ENCODE data around the gene HCFC1R1. TPM values are rescaled to one million over a fixed set of nuclear protein-coding genes. Genes with fewer than 3 reads are reported as not detected.
A peak's percentile ranks its signal among the peaks of the same experiment; 100 is the strongest.

Gene HCFC1R1
- total RNA-seq, 1 experiment from 2014 or later: 61.3 TPM

DNA sequence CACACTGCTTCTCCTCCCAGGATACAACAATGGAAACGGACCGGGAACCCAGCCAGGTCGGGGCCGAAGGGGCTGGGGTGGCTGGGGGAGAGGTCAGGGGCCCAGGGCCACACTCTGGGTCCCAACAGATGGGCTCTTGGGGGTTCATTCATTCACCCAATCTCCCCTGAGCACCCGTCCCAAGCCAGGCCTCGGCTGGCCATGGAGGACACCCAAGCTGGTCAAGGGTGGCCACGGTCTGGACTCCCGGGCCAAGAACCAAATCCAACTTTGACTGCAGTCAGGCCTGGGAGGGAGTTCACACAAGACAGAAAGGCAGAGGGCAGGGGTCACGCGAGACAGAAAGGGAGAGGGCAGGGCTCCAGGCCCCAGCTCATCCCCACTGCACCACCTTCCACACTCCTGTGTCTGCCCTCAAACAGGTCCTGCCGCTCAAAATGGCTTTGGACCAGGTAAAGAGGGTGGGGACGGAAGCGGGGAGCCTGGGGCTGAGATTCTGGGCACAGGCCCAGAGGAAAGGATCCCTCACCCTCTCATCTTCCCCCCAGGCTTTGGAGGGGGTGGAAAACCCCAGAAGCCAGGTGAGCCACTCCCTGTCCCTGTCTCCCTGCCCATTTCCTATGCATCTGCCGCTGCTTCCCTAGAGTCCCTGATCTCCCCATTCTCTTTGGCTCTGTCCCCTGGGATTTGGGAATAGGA lies 31.2 kb downstream of the HCFC1R1 start:
- peaks cover 4% of the 10 kb centered on the region for H3K27me3 Mint-ChIP-seq (ENCODE audit: low read depth)
- no peak overlapping the region for H3K18ac ChIP-seq (ENCODE audit: insufficient read length, low read depth, low read length)
- WGBS (ENCODE audit: extremely low coverage, insufficient read length, low lambda C conversion rate): no CpG with 5 or more reads among the region's 14 CpGs
- no peaks in the 10 kb centered on the region; the same call in 1 of the 2 replicates for H3K4me1 ChIP-seq (ENCODE audit: insufficient read depth, low read length)
- no peak overlapping the region for H2BK120ac ChIP-seq (ENCODE audit: low read depth, low read length, poor library complexity, severe bottlenecking)
- H3K4ac ChIP-seq (ENCODE audit: low read depth, low read length): no peak overlapping the region
- no peak overlapping the region for H2AK5ac ChIP-seq (ENCODE audit: insufficient read length, low read length)
- no peak overlapping the region for H4K5ac ChIP-seq (ENCODE audit: insufficient read length, low read depth, low read length)
- H3K27ac Mint-ChIP-seq: peak overlapping the region in 1 of 3 experiments; percentile 76; a peak in 2 of 7 replicates
- H3K9ac ChIP-seq (ENCODE audit: extremely low read depth, insufficient read length, low read length): no peak overlapping the region
- DNase-seq: no peak
- no peaks in the 10 kb centered on the region for H3K9me3 Mint-ChIP-seq
- H3K4me2 ChIP-seq (ENCODE audit: insufficient read depth, insufficient read length, low read length): no peak overlapping the region
- H2BK15ac ChIP-seq (ENCODE audit: low read depth, low read length): no peak overlapping the region
- H3K79me2 ChIP-seq (ENCODE audit: insufficient read depth, low read length): no peaks in the 10 kb centered on the region
- H3K27ac ChIP-seq (ENCODE audit: insufficient read length, low read depth, low read length): no peak overlapping the region
- H3K14ac ChIP-seq (ENCODE audit: insufficient read depth, low read length): no peak overlapping the region
- H4K8ac ChIP-seq (replicated peaks; ENCODE audit: insufficient read length, low read depth, low read length): no peak overlapping the region
- H3K56ac ChIP-seq (ENCODE audit: insufficient read length, low read depth, low read length): no peak overlapping the region
- no peak overlapping the region for H3T11ph ChIP-seq (ENCODE audit: low read length)
- no peaks in the 10 kb centered on the region for H3K27me3 ChIP-seq (ENCODE audit: insufficient read depth, low read length)
- TF ChIP-seq, protein P1, sequence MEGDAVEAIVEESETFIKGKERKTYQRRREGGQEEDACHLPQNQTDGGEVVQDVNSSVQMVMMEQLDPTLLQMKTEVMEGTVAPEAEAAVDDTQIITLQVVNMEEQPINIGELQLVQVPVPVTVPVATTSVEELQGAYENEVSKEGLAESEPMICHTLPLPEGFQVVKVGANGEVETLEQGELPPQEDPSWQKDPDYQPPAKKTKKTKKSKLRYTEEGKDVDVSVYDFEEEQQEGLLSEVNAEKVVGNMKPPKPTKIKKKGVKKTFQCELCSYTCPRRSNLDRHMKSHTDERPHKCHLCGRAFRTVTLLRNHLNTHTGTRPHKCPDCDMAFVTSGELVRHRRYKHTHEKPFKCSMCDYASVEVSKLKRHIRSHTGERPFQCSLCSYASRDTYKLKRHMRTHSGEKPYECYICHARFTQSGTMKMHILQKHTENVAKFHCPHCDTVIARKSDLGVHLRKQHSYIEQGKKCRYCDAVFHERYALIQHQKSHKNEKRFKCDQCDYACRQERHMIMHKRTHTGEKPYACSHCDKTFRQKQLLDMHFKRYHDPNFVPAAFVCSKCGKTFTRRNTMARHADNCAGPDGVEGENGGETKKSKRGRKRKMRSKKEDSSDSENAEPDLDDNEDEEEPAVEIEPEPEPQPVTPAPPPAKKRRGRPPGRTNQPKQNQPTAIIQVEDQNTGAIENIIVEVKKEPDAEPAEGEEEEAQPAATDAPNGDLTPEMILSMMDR (conservative IDR thresholded peaks at IDR 0.05): no peak
- H2BK20ac ChIP-seq (ENCODE audit: low read depth, low read length, poor library complexity, severe bottlenecking): no peak overlapping the region
- H3K23me2 ChIP-seq (ENCODE audit: insufficient read length, low read depth, low read length, poor library complexity, severe bottlenecking): no peaks in the 10 kb centered on the region
- H3K36me3 Mint-ChIP-seq (ENCODE audit: insufficient read depth in 1 of 3, low read depth in 3 of 3): no peaks in the 10 kb centered on the region
- no peak overlapping the region for H4K91ac ChIP-seq (ENCODE audit: insufficient read length, low read depth, low read length)
- H3K23ac ChIP-seq (ENCODE audit: insufficient read length, low read depth, low read length): no peak overlapping the region
- H3K9me3 ChIP-seq (ENCODE audit: control insufficient read depth, low read depth, low read length): no peaks in the 10 kb centered on the region
- peaks cover 2% of the 10 kb centered on the region for H4K20me1 ChIP-seq (ENCODE audit: control insufficient read depth, insufficient read depth, insufficient read length)
- H3K4me1 Mint-ChIP-seq: peaks cover 11 to 56% of the 10 kb centered on the region in 2 experiments
- H2BK12ac ChIP-seq (ENCODE audit: insufficient read length, low read depth, low read length): no peak overlapping the region
- no peaks in the 10 kb centered on the region for H3K79me1 ChIP-seq (ENCODE audit: insufficient read depth, low read depth, low read length, poor library complexity, severe bottlenecking)
- H2BK5ac ChIP-seq (ENCODE audit: insufficient read length, low read length): no peak overlapping the region
- H2AFZ ChIP-seq (ENCODE audit: low read length): no peak overlapping the region
- H3K4me3 Mint-ChIP-seq: no peak overlapping the region

All from H9 (cell line).